ENCODE results near the gene CLEC18A.
A peak's percentile ranks its signal among the peaks of the same experiment; 100 is the strongest.

CLEC18A gene

DNA sequence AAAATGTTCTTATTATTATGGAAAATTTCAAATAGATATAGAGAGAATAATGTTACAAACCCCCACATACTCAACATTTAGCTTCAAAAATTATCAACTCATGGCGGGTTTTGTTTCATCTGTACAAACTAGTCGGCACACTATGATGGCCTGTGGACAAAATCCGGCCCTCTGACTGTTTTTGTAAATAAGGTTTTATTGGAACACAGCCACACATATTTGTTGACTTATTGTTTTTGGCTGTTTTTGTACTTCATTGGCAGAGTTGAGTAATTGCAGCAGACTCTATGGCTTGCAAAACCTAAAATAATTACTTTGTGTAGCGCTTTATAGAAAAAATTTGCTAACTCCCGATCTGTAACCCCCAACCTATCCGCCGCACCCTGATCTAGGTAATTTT is 41.4 kb upstream of the CLEC18A start:
- H3K4me3 ChIP-seq (ENCODE audit: low read depth, low read length): no peak overlapping the region
- DNase-seq (ENCODE audit: low read depth): no peak
- TF ChIP-seq, protein P1, sequence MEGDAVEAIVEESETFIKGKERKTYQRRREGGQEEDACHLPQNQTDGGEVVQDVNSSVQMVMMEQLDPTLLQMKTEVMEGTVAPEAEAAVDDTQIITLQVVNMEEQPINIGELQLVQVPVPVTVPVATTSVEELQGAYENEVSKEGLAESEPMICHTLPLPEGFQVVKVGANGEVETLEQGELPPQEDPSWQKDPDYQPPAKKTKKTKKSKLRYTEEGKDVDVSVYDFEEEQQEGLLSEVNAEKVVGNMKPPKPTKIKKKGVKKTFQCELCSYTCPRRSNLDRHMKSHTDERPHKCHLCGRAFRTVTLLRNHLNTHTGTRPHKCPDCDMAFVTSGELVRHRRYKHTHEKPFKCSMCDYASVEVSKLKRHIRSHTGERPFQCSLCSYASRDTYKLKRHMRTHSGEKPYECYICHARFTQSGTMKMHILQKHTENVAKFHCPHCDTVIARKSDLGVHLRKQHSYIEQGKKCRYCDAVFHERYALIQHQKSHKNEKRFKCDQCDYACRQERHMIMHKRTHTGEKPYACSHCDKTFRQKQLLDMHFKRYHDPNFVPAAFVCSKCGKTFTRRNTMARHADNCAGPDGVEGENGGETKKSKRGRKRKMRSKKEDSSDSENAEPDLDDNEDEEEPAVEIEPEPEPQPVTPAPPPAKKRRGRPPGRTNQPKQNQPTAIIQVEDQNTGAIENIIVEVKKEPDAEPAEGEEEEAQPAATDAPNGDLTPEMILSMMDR (IDR thresholded peaks at IDR 0.05; ENCODE audit: low read depth, low read length, missing control alignments): no peak
- in situ Hi-C loops (cut with HindIII; ENCODE audit: low sequenced_read_pairs): no loop called here

DNA sequence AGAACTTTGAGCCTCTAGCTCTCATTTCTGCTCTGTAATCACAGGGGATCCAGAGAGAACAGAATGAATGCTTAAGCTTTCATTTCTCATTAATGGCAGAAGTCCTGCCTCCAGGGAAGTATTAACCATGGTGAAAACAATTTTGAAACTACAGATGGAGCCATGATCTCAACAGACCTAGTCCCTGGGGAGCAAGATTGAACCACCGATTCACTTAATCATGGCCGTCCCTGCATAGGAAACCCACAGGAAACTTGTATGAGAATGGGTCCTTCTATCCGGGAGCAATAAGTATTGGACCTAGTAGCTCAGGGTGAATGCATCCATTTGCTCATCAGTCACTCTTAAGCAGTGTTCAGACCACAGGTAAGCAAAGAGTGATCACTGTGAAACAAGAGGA is 40.2 kb upstream of the CLEC18A start:
- no peak overlapping the region for H3K4me3 ChIP-seq (ENCODE audit: low read depth, low read length)
- TF ChIP-seq, protein P1 (IDR thresholded peaks at IDR 0.05; ENCODE audit: low read depth, low read length, missing control alignments): no peak
- no peak for DNase-seq (ENCODE audit: low read depth)
- in situ Hi-C loops (cut with HindIII; ENCODE audit: low sequenced_read_pairs): no loop called here

DNA sequence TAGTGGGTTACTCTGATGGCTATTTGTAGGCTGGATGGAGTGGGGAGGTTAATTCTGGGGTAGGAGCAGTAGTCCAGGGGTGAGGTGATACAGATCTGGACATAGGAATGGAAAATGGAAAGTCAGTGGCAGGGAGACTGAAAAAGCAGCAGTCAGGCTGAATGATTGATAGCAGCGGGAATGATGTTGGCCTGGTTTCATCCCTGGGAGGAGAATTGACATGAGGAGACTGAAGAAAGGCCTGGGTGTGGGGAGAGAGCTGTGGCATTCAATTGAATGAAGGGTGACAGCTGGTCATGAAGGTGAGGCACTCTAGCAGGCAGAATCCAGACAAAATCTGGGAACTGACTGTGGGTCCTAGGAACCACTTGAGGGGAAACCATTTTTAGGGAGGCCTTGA is 34.7 kb upstream of the CLEC18A start:
- H3K4me3 ChIP-seq (ENCODE audit: low read depth, low read length): no peak overlapping the region
- DNase-seq (ENCODE audit: low read depth): no peak
- in situ Hi-C loops (cut with HindIII; ENCODE audit: low sequenced_read_pairs): no loop called here
- TF ChIP-seq, protein P1 (IDR thresholded peaks at IDR 0.05; ENCODE audit: low read depth, low read length, missing control alignments): no peak

DNA sequence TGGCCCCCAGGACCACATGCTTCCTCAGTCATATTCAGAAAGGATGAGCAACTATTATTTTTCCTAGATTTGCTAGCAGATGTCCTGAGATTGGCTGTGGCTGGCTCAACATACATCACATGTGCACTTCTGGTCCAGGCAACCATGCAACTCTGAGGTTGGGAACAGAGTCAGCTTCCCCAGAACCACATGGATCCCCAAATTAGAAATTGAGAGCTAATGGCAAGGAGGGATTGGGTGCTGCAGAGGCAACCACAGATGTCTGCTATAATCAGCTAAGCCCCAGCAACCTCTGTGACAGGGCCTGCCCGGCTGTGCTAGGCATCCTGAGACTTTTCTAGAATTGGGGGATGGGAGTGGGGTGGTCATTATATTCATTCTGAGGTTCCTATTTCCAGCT is 33.8 kb upstream of the CLEC18A start:
- TF ChIP-seq, protein P1 (IDR thresholded peaks at IDR 0.05; ENCODE audit: low read depth, low read length, missing control alignments): no peak
- DNase-seq (ENCODE audit: low read depth): no peak
- H3K4me3 ChIP-seq (ENCODE audit: low read depth, low read length): no peak overlapping the region
- in situ Hi-C loops (cut with HindIII; ENCODE audit: low sequenced_read_pairs): no loop called here

DNA sequence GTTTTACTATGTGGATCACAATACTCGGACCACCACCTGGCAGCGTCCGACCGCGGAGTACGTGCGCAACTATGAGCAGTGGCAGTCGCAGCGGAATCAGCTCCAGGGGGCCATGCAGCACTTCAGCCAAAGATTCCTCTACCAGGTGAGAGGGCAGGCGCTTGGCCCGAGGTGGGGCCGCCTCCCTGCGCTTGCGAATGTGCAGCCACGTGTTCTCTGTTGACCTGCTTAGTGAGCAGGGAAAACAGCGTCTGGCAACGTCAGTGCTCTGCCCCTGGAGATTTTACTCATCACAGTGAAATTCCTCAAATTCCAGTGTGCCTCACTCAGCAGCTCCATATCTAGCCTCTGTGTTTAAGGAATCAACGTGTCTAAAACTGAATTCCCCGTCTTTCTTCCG is 33.4 kb upstream of the CLEC18A start:
- H3K4me3 ChIP-seq (ENCODE audit: low read depth, low read length): no peak overlapping the region
- in situ Hi-C loops (cut with HindIII; ENCODE audit: low sequenced_read_pairs): no loop called here
- DNase-seq (ENCODE audit: low read depth): peak; percentile 92
- TF ChIP-seq, protein P1 (IDR thresholded peaks at IDR 0.05; ENCODE audit: low read depth, low read length, missing control alignments): no peak

DNA sequence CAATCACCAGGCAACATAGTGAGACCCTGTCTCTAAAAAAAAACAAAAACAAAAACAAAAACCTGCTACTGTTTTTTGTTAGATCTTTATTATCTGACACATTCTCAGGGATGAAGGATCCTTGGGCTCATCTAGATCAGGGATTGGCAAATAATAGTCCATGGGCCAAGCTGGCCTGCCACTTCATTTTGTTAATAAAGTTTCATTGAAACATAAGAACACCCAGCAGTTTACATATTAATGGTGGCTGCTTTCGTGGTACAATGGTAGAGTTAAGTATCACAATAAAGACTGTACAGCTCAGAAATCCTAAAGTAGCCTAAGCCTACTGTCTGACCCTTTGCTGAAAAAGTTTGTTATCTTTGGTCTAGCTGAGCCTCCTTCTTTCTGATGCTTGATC is 32.9 kb upstream of the CLEC18A start:
- H3K4me3 ChIP-seq (ENCODE audit: low read depth, low read length): no peak overlapping the region
- DNase-seq (ENCODE audit: low read depth): no peak
- TF ChIP-seq, protein P1 (IDR thresholded peaks at IDR 0.05; ENCODE audit: low read depth, low read length, missing control alignments): no peak
- in situ Hi-C loops (cut with HindIII; ENCODE audit: low sequenced_read_pairs): no loop called here

DNA sequence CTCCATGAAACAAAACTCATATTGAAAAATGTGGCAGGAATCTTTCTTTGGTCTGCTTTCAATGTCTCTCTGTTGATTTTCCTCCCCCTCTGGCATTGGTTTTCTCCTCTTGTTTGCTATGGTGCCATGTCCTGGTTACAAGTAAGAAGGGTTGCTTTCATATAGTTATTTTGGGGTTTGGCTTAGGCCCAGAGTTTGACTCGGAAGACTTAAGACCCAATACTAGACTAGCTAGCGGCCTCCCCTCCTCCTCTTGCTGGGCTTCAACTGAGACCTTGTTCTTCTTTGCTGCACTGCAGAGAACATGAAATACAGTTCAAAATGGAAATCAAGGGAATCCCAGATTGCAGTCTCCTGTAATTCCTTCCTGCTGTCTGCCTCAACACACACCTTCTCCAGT is 30.0 kb upstream of the CLEC18A start:
- peak; percentile 39 for DNase-seq (ENCODE audit: low read depth)

More for the DNA sequence above, 30.0 kb upstream of the CLEC18A start:
- in situ Hi-C loops (cut with HindIII; ENCODE audit: low sequenced_read_pairs): no loop called here
- TF ChIP-seq, protein P1 (IDR thresholded peaks at IDR 0.05; ENCODE audit: low read depth, low read length, missing control alignments): no peak
- H3K4me3 ChIP-seq (ENCODE audit: low read depth, low read length): no peak overlapping the region

Data from astrocyte of the cerebellum (primary cell).